ENCODE results near the gene PRSS22. TPM values are rescaled to one million over a fixed set of nuclear protein-coding genes. Genes with fewer than 3 reads are reported as not detected.

Gene PRSS22
- total RNA-seq, 2 experiments from 2014 or later: not detected

- Mint-ChIP-seq H3K27ac (no peak overlapping the region), H3K4me3 (no peak overlapping the region), H3K27me3 (peaks cover 11% of the 10 kb centered on the region), H3K36me3 (no peaks in the 10 kb centered on the region), H3K4me1 (peaks cover 2% of the 10 kb centered on the region), H3K9me3 (peaks cover 7% of the 10 kb centered on the region)
- ATAC-seq (ENCODE audit: low read depth) (no peak), DNase-seq (no peak)
- POLR2A ChIA-PET: no interaction called here
Observed at GRCh38 chr16:2803545-2804195, 54.3 kb downstream of the PRSS22 start.

Other genes with a start within 250 kb of the PRSS22 start
- 10 to 100 TPM; 27.5 to 30.1 TPM for gene KCTD5, start 175.6 kb downstream of the PRSS22 start, total RNA-seq
- gene PRSS27, start 137.9 kb downstream of the PRSS22 start, total RNA-seq: 1 to 10 TPM; 1.9 to 2.2 TPM
- gene SRRM2, start 105.5 kb downstream of the PRSS22 start, total RNA-seq: 100 to 1,000 TPM; 740 to 773 TPM
- 100 to 1,000 TPM; 205 to 210 TPM for gene ELOB, start 80.9 kb downstream of the PRSS22 start, total RNA-seq
- gene PRSS33, start 70.6 kb downstream of the PRSS22 start, total RNA-seq: under 1 TPM; 0.17 to 0.36 TPM
- gene PRSS41, start 59.7 kb downstream of the PRSS22 start, total RNA-seq: not detected
- 1 to 10 TPM; 5.6 to 6.9 TPM for gene PRSS21, start 40.9 kb downstream of the PRSS22 start, total RNA-seq
- gene ZG16B, start 27.9 kb downstream of the PRSS22 start, total RNA-seq: 1 to 10 TPM; 6.7 to 8.1 TPM
- 10 to 100 TPM; 21.0 to 21.2 TPM for gene FLYWCH2, start 25.0 kb upstream of the PRSS22 start, total RNA-seq
- gene FLYWCH1, start 53.8 kb upstream of the PRSS22 start, total RNA-seq: 10 to 100 TPM; 65.5 to 69.7 TPM
- under 1 TPM in 1 of 2 experiments, not detected in 1; 0.36 TPM for gene KREMEN2, start 106.1 kb upstream of the PRSS22 start, total RNA-seq
- 10 to 100 TPM; 40.7 to 42.4 TPM for gene PAQR4, start 111.2 kb upstream of the PRSS22 start, total RNA-seq
- 100 to 1,000 TPM; 106 to 116 TPM for gene PKMYT1, start 122.3 kb upstream of the PRSS22 start, total RNA-seq
- not detected for gene CLDN9, start 154.8 kb upstream of the PRSS22 start, total RNA-seq
- not detected for gene CLDN6, start 160.0 kb upstream of the PRSS22 start, total RNA-seq
- 1 to 10 TPM; 2.9 TPM for gene TNFRSF12A, start 162.2 kb upstream of the PRSS22 start, total RNA-seq
- gene HCFC1R1, start 165.8 kb upstream of the PRSS22 start, total RNA-seq: 10 to 100 TPM; 38.1 to 42.6 TPM
- 10 to 100 TPM; 36.3 to 36.9 TPM for gene THOC6, start 165.9 kb upstream of the PRSS22 start, total RNA-seq
- 1 to 10 TPM; 1.6 TPM for gene BICDL2, start 178.8 kb upstream of the PRSS22 start, total RNA-seq
- gene MMP25, start 188.4 kb upstream of the PRSS22 start, total RNA-seq: 10 to 100 TPM; 49.3 to 60.4 TPM
- gene IL32, start 207.5 kb upstream of the PRSS22 start, total RNA-seq: 1,000 to 10,000 TPM; 2,319 to 2,425 TPM
- under 1 TPM; 0.37 to 0.39 TPM for gene ZSCAN10, start 241.1 kb upstream of the PRSS22 start, total RNA-seq